HepG2 (cell line): Measurements from ENCODE around the gene RBM25. TPM values are rescaled to one million over a fixed set of nuclear protein-coding genes. Genes with fewer than 3 reads are reported as not detected.
A peak's percentile ranks its signal among the peaks of the same experiment; 100 is the strongest.

Experiments used
- HNF1A ChIP-seq, 2 experiments: sonication (generic) in 1 of 2; formaldehyde crosslinking in 1 of 2; IDR thresholded peaks; 2 replicates each; pipeline versions ENCODE4 v1.4.0 to v1.6.1; 2016 to 2020; ENCODE audit warnings: borderline replicate concordance in 1 of 2, low read depth in 1 of 2, mild to moderate bottlenecking in 1 of 2, missing genetic modification reagents in 1 of 2
- JUND ChIP-seq: sonication (generic); formaldehyde crosslinking; IDR thresholded peaks from 2 replicates; pipeline ENCODE4 v1.8.0; 2022; ENCODE audit warnings: mild to moderate bottlenecking, missing genetic modification reagents
- NAIF1 ChIP-seq: sonication (generic); formaldehyde crosslinking; IDR thresholded peaks from 2 replicates; pipeline ENCODE4 v1.5.0; 2020; ENCODE audit warnings: mild to moderate bottlenecking, missing genetic modification reagents, borderline replicate concordance
- PTBP1 ChIP-seq: fragments of 200-400 bp; formaldehyde crosslinking; IDR thresholded peaks from 2 replicates; pipeline ENCODE4 v1.6.1; 2018; ENCODE audit warnings: low read length, low read depth; ENCODE audit not compliant: poor library complexity, severe bottlenecking
- RXRB ChIP-seq: IDR thresholded peaks from 2 replicates; pipeline ENCODE4 v1.6.1; 2016; ENCODE audit warnings: borderline replicate concordance, missing genetic modification reagents, missing compliant biosample characterization
- SIX1 ChIP-seq: sonication (generic); formaldehyde crosslinking; IDR thresholded peaks from 2 replicates; pipeline ENCODE4 v1.4.0; 2020; ENCODE audit warnings: missing genetic modification reagents, borderline replicate concordance
- TGIF2 ChIP-seq: IDR thresholded peaks from 2 replicates; pipeline ENCODE4 v1.6.1; 2016; ENCODE audit warnings: control low read depth, missing compliant biosample characterization
- ZBTB4 ChIP-seq: sonication (generic); formaldehyde crosslinking; IDR thresholded peaks from 2 replicates; pipeline ENCODE4 v1.4.0; 2020; ENCODE audit warnings: missing genetic modification reagents, mild to moderate bottlenecking, borderline replicate concordance
- ZEB1 ChIP-seq: IDR thresholded peaks from 2 replicates; pipeline ENCODE4 v1.6.1; 2012; ENCODE audit warnings: mild to moderate bottlenecking, low read depth, inconsistent platforms; ENCODE audit not compliant: insufficient replicate concordance
- ZFYVE20 ChIP-seq: sonication (generic); formaldehyde crosslinking; IDR thresholded peaks from 2 replicates; pipeline ENCODE4 v1.8.0; 2023; ENCODE audit warnings: low read depth, mild to moderate bottlenecking, moderate library complexity, missing genetic modification reagents, borderline replicate concordance
- ZNF121 ChIP-seq: sonication (generic); formaldehyde crosslinking; IDR thresholded peaks from 2 replicates; pipeline ENCODE4 v1.5.0; 2020; ENCODE audit warnings: mild to moderate bottlenecking, missing genetic modification reagents
- ZNF331 ChIP-seq: sonication (generic); formaldehyde crosslinking; IDR thresholded peaks from 2 replicates; pipeline ENCODE4 v1.4.0; 2020; ENCODE audit warnings: missing genetic modification reagents
- ZNF552 ChIP-seq: sonication (generic); formaldehyde crosslinking; IDR thresholded peaks from 2 replicates; pipeline ENCODE4 v1.9.0; 2022; ENCODE audit warnings: missing genetic modification reagents, mild to moderate bottlenecking, borderline replicate concordance
- ZNF597 ChIP-seq: sonication (generic); formaldehyde crosslinking; IDR thresholded peaks from 2 replicates; pipeline ENCODE4 v1.5.0; 2020; ENCODE audit warnings: missing genetic modification reagents
- ZNF619 ChIP-seq: sonication (generic); formaldehyde crosslinking; IDR thresholded peaks from 2 replicates; pipeline ENCODE4 v1.4.0; 2020; ENCODE audit warnings: mild to moderate bottlenecking, missing genetic modification reagents
- ZNF768 ChIP-seq: sonication (generic); formaldehyde crosslinking; IDR thresholded peaks from 2 replicates; pipeline ENCODE4 v1.4.0; 2020; ENCODE audit warnings: missing genetic modification reagents
- ZNF782 ChIP-seq: sonication (generic); formaldehyde crosslinking; IDR thresholded peaks from 2 replicates; pipeline ENCODE4 v1.4.0; 2020; ENCODE audit warnings: missing genetic modification reagents, mild to moderate bottlenecking, borderline replicate concordance
- ZNF83 ChIP-seq: sonication (generic); formaldehyde crosslinking; IDR thresholded peaks from 2 replicates; pipeline ENCODE4 v1.4.0; 2020; ENCODE audit warnings: missing genetic modification reagents, mild to moderate bottlenecking, borderline replicate concordance
- polyA plus RNA-seq, 8 experiments: library from polyadenylated mRNA; depleted of rRNA in 3 of 8; stranded (reverse) in 7 of 8; unstranded in 1 of 8; fragments of >200 nt; fragmentation: Illumina TruSeq in 4 of 8; extraction: Trizol in 4 of 8; gene quantifications; 2 replicates each; pipeline versions ENCODE4 v1.2.1 to v1.2.3, GENCODE V29; 2011 to 2016; ENCODE audit warnings: low read depth in 4 of 8, missing spikeins in 1 of 8, mixed read lengths in 1 of 8; ENCODE audit not compliant: insufficient read depth in 1 of 8
- total RNA-seq, 5 experiments: library from RNA; depleted of rRNA; stranded (reverse); fragments of >200 nt; fragmentation: Illumina TruSeq; extraction: Trizol; gene quantifications; 2 replicates each; pipeline ENCODE4 v1.2.3, GENCODE V29; 2016; ENCODE audit warnings: low read depth in 1 of 5

The RBM25 gene
- total and polyA plus RNA-seq, 2 of the 13 experiments (the other 11 are each of a cell fraction or from before 2014, with no cell fraction given), result 34.1 to 65.9 TPM

- TF ChIP-seq SIX1 (CRISPR knock-in tag) (no peak), ZBTB4 (CRISPR knock-in tag) (no peak), ZNF597 (no peak), ZNF121 (no peak), HNF1A (IDR thresholded peaks at IDR 0.05; ENCODE audit: low read depth) (no peak), HNF1A (CRISPR knock-in tag; IDR thresholded peaks at IDR 0.05; ENCODE audit: borderline replicate concordance) (peak; percentile 47; the same call in 1 of the 2 replicates), ZNF83 (no peak), ZNF768 (CRISPR knock-in tag) (peak; percentile 28; the same call in 1 of the 2 replicates), RXRB (0 out of 2 replicates have a peak, but pooled peaks have one; percentile 10), NAIF1 (CRISPR knock-in tag) (no peak), ZNF782 (CRISPR knock-in tag) (peak; percentile 49; the same call in 1 of the 2 replicates), JUND (CRISPR knock-in tag) (no peak), ZFYVE20 (no peak), PTBP1 (no peak), ZNF619 (CRISPR knock-in tag) (no peak), ZEB1 (no peak), ZNF552 (CRISPR knock-in tag) (no peak), TGIF2 (CRISPR knock-in tag) (0 out of 2 replicates have a peak, but pooled peaks have one; percentile 1), ZNF331 (CRISPR knock-in tag) (peak; percentile 50; the same call in 1 of the 2 replicates)
Measured at GRCh38 chr14:73136387-73137225, 78.3 kb downstream of the RBM25 start, which contains the start of gene PSEN1 (continued).
